GM18502 (cell line): ENCODE results near the gene GPR142.
A peak's percentile ranks its signal among the peaks of the same experiment; 100 is the strongest.

Experiments used
- ATAC-seq: cut with Tn5 transposase; IDR thresholded peaks from one replicate; pipeline ENCODE4 v1.9.1; 2021; ENCODE audit warnings: mild to moderate bottlenecking; ENCODE audit not compliant: unreplicated experiment, poor library complexity

GPR142 gene

GRCh38 chr17:74343526-74344284 lies 23.6 kb upstream of the GPR142 start:
- ATAC-seq, result no peak

GRCh38 chr17:74344658-74345057 lies 22.6 kb upstream of the GPR142 start:
- no peak for ATAC-seq

- no peak for ATAC-seq
These were observed 21.7 kb upstream of the GPR142 start for GRCh38 chr17:74345433-74346241.

GRCh38 chr17:74347646-74348045 lies 19.7 kb upstream of the GPR142 start:
- ATAC-seq, result no peak

GRCh38 chr17:74349120-74349519 lies 18.2 kb upstream of the GPR142 start:
- ATAC-seq, result no peak

GRCh38 chr17:74350486-74350885 lies 16.8 kb upstream of the GPR142 start:
- ATAC-seq, result no peak

- ATAC-seq, result no peak
These were observed 15.6 kb upstream of the GPR142 start for GRCh38 chr17:74351552-74352210.

GRCh38 chr17:74353446-74354060 lies 13.8 kb upstream of the GPR142 start:
- ATAC-seq, result no peak

GRCh38 chr17:74354123-74354522 lies 13.2 kb upstream of the GPR142 start:
- peak; percentile 61 for ATAC-seq

GRCh38 chr17:74354561-74354960 lies 12.7 kb upstream of the GPR142 start:
- no peak for ATAC-seq

GRCh38 chr17:74355065-74355464 lies 12.2 kb upstream of the GPR142 start:
- no peak for ATAC-seq

- ATAC-seq, result no peak
These were observed 10.4 kb upstream of the GPR142 start for GRCh38 chr17:74356646-74357465.

GRCh38 chr17:74357466-74357809 lies 9.9 kb upstream of the GPR142 start:
- no peak for ATAC-seq

GRCh38 chr17:74358697-74359096 lies 8.6 kb upstream of the GPR142 start:
- no peak for ATAC-seq

- ATAC-seq, result no peak
These were observed 7.4 kb upstream of the GPR142 start for GRCh38 chr17:74359916-74360315.

GRCh38 chr17:74360899-74361229 lies 6.4 kb upstream of the GPR142 start:
- no peak for ATAC-seq

- ATAC-seq, result no peak
These were observed 5.9 kb upstream of the GPR142 start, which contains the start of gene BTBD17 for GRCh38 chr17:74361230-74362068. TSS of gene BTBD17 (minus strand) at chr17:74361868. CDS start at chr17:74361819, 49 bp downstream.

- ATAC-seq, result no peak
These were observed 5.3 kb upstream of the GPR142 start for GRCh38 chr17:74362069-74362405.

- no peak for ATAC-seq
These were observed 4.4 kb upstream of the GPR142 start for GRCh38 chr17:74362810-74363498.
